ENCODE measurements around the gene KIF23.

- TF ChIP-seq EZH2 (IDR thresholded peaks at IDR 0.05; ENCODE audit: low read depth, unreplicated experiment) (no peak), POLR2AphosphoS5 (IDR thresholded peaks at IDR 0.05; ENCODE audit: low read depth) (no peak), CTCF (conservative IDR thresholded peaks at IDR 0.05; ENCODE audit: low read depth in 2 of 2) (no peak), REST (IDR thresholded peaks at IDR 0.05; ENCODE audit: unreplicated experiment) (no peak), EZH2phosphoT487 (IDR thresholded peaks at IDR 0.05; ENCODE audit: unreplicated experiment) (no peak), ETS1 (IDR thresholded peaks at IDR 0.05) (no peak), JUNB (IDR thresholded peaks at IDR 0.05; ENCODE audit: unreplicated experiment) (no peak), STAT1 (IDR thresholded peaks at IDR 0.05; ENCODE audit: unreplicated experiment) (no peak)
Measured at GRCh38 chr15:69392352-69392751, 21.8 kb upstream of the KIF23 start.

Measured in GM23338 (cell line).